ENCODE data around the gene ARHGAP6.
"Not testable (repeated sequence)": the region's sequence is repeated elsewhere in the genome, so short reads cannot be mapped to it uniquely, and the experiment has no call there.

The ARHGAP6 gene

DNA sequence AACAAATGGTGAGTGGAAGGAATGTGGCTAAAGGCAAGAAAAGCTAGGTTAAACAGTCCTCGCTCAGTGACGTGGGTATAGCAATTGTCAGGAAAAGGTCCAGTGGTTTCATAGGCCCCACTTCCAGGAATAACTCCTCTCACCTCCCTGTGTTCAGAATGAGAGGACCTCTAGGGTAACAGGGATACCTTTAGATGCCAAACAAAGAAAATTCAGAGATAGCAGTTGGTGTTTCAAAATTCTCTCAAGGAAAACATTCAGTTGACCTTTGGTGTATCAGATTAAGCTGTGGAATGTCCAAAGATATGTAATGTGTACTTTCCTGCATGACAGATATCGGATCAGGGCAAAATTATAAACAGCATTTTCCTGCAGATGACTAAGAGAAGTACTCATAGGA is 155.9 kb downstream of the ARHGAP6 start:
- DNase-seq, result no peak

DNA sequence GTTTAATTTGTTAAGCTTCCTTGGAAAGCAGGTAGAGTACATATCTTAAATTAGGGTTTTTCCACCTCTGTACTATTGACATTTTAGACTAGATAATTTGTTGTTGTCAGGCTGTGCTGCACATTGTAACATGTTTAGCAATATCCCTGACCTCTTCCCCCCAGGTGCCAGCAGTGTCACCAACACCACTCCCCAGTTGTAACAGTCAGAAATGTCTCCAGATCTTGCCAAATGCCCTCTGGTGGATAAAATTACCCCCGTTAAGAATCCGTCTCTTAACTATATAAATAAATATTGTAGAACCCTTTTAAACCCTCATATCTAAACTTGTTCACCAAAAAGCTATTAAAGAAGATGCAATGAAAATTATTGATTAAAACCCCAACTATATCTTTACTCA is 161.5 kb downstream of the ARHGAP6 start:
- DNase-seq, result no peak

GRCh38 chrX:11499076-11500044 is 166.4 kb downstream of the ARHGAP6 start:
- no peak for DNase-seq

GRCh38 chrX:11491375-11491774 is 174.3 kb downstream of the ARHGAP6 start:
- not testable (repeated sequence) for DNase-seq

- DNase-seq, result no peak
Observed at GRCh38 chrX:11484290-11484689, 181.4 kb downstream of the ARHGAP6 start.

DNA sequence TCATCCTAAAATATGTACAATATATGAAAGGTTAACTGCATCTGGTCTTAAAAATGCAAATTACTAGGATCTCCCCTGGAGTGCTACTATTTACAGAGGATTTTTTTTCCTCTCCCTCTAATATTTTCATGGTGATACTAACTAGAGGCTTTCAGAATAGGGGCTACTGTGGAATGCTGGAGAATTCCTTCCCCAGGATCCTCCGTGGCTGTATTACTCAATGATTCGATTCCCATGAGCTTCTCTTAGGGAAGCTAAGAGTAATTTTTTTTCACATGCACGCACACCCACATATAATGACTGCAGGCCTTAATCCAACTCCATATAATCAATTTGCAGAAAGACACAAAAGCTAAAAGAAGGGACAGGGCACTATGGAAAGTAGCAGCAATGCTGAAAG is 184.7 kb downstream of the ARHGAP6 start:
- no peak for DNase-seq

DNA sequence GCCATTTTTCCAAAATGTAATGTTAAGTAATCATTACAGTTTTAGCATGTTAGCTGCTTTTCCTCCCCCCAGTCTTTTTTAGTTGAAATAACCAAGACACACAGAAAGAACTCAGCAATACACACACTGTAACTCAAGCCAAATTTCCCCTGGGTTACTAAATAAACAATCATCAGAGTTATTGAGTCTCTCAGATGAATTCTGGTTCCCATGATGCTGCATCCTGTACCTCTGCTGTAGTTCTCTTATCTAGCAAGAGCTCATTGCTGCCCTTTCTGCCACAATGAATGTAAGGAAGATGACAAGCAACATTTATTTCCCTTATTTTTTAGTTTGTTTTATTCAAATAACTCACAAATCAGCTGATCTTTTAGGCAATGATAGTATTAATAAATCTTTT is 185.1 kb downstream of the ARHGAP6 start:
- no peak for DNase-seq

GRCh38 chrX:11478911-11479310 is 186.8 kb downstream of the ARHGAP6 start:
- DNase-seq, result no peak

- DNase-seq, result no peak
Observed at GRCh38 chrX:11478026-11478425, 187.7 kb downstream of the ARHGAP6 start.

DNA sequence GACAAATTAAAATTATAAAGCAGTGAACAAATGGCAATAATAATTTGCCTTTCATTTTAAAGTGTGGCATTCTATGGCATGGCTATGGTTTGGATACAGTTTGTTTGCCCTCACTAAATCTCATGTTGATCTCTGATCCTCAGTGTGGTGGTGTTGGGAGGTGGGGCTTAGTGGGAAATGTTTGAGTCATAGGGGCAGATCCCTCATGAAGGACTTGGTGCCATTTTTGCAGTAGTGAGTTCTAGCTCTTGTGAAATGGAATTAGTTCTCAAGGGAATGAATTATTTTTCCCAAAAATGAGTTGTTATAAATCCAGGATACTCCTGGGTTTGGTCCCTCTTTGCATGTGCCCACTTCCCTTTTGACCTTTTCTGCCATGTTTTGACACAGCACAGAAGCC is 191.1 kb downstream of the ARHGAP6 start:
- no peak for DNase-seq

DNA sequence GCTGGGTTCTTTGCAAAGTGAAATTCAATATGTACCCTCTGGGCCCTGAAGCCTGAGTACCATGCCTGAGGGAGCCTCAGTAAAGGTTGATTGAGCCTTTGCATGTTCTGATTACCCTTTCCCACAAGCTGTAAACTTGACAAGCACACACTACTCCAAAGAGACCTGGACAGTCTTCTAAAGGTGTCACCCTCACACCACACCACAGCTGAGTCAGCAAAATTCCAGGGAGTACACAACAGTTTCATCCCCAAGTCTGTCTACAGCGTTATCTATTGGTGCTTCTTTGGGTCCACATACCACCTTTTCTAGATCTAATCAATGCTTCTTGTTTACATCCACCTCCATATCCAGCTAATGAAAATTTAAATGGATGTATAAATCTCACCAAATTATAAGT is 191.7 kb downstream of the ARHGAP6 start:
- DNase-seq, result no peak

DNA sequence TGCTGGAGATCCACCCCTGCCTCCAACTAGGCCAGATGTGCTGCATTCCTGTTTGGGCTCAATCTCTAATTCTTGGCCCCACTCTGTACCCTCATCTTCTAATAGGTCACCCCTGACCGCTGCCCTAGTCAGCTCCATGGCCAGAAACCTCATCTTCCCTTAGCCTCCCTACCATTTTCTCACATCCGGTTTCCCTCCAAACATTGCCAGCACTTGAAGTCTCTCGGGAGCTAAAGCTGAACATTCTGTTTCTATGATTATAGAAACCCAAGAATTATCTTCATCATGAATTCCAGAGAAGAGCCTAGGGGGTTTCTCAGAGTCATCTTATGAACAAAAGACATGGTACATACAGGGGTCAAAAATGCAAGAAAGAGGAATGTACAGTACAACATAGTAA is 192.8 kb downstream of the ARHGAP6 start:
- DNase-seq, result no peak

GRCh38 chrX:11472381-11472780 is 193.3 kb downstream of the ARHGAP6 start:
- DNase-seq, result no peak

GRCh38 chrX:11470250-11470974 is 195.3 kb downstream of the ARHGAP6 start:
- DNase-seq, result no peak

DNA sequence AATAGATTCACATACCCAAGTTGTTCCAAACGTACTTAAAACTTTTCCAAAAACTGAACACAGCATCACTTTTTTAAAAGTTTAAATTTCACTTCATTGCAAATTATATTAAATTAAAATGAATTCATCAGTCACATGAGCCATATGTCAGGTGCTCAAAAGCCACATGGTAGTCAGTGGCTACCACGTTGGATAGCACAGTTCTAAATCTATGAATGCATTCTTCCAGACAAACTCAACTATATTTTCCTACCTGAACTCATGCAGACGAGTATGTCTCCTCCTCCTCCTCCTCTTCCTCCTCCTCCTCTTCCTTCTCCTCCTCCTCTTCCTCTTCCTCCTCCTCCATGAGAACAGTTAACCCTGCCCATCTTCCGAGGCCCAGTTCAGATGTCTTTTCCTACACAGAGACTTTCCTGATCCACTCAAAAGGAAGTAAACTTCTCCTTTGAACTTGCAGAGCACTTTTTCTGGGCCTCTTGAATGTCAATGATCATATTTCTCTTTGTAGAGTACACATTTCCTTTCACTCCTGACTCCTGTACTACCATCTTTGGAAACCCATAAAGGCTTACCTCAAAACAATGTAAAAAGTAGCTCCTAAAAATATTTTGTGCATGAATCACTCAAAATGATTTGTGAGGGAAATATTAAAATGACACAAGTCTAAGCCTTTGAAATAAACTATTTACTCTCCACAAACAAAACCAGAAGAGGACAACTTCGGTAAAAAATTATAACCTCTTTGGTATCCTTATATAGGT is 199.9 kb downstream of the ARHGAP6 start:
- no peak for DNase-seq

GRCh38 chrX:11464836-11465463 is 200.8 kb downstream of the ARHGAP6 start:
- DNase-seq, result no peak

GRCh38 chrX:11464380-11464779 is 201.3 kb downstream of the ARHGAP6 start:
- DNase-seq, result no peak

- no peak for DNase-seq
Observed at GRCh38 chrX:11462648-11463047, 203.1 kb downstream of the ARHGAP6 start.

- no peak for DNase-seq
Observed at GRCh38 chrX:11462136-11462535, 203.6 kb downstream of the ARHGAP6 start.

DNA sequence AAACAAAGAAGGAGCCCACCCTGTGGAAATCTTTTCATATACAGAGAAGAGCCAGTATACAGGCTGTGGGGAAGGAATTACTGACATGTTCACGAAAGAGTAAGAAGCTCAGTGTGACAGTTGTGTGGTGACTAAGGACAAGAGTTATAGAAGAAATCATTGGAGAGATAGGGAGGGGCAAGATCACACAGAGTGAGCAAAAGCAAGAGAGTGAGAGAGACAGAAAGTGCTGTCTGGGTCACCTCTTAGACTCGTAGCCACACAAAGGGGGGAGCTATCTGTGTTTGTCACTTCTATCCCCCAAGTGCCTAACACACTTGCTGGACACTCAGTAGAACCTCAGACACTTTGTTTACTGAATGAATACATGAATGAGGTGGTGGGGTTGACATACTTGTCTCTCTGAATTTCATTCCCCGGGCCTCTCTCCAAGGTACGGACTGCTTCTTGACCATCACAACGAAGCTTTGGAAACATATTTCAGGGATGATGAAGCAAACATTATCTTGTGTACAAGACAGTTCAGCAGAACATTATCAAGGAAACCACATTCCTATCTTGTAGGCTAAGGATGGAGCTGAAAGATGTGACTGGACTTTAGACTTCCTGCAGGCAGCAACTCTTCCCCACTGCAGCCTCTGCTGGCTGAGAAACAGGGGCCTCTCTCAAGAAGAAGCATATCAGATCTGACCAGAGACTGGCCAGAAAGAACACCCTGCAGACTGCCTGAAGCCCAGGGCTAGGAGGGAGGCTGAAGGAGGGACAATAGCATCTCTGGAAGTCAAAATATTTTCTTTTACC is 204.3 kb downstream of the ARHGAP6 start:
- no peak for DNase-seq

GRCh38 chrX:11460347-11460746 is 205.4 kb downstream of the ARHGAP6 start:
- no peak for DNase-seq

- no peak for DNase-seq
Observed at GRCh38 chrX:11458170-11458569, 207.6 kb downstream of the ARHGAP6 start.

All from NCI-H1930 (cell line).